DND-41 (cell line): ENCODE data around the gene KLHL6.

Source experiments
- EZH2 ChIP-seq: IDR thresholded peaks from 3 replicates; pipeline ENCODE4 v1.6.1; 2012; ENCODE audit warnings: borderline replicate concordance, low read depth, mild to moderate bottlenecking, moderate library complexity, low read length, inconsistent platforms; ENCODE audit not compliant: severe bottlenecking
- TF ChIP-seq, protein P1 (sequence below): IDR thresholded peaks from 2 replicates; pipeline ENCODE4 v1.5.1; 2012; ENCODE audit warnings: borderline replicate concordance, low read length, moderate library complexity, mild to moderate bottlenecking; ENCODE audit not compliant: poor library complexity, severe bottlenecking; ENCODE audit errors: extremely low read depth

DNA sequence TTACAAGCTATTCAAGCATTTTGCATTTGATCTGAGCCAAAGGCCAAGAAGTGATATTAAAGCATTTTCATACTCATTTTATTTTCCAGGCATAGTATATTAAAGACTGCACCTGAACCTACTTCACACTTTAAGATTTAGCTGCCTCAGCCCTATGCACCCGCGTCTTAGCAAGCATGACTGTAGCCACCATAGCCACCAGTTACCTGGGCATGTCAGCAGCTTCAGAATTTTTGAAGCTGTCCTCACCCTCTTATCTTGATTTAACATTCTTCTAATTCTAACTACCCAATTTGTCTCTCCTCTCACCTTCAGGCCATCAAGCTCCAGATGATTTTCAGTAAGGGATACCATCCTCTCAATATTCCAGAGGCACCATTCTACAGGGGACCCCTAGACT, 39.1 kb upstream of the KLHL6 start:
- TF ChIP-seq, protein P1, sequence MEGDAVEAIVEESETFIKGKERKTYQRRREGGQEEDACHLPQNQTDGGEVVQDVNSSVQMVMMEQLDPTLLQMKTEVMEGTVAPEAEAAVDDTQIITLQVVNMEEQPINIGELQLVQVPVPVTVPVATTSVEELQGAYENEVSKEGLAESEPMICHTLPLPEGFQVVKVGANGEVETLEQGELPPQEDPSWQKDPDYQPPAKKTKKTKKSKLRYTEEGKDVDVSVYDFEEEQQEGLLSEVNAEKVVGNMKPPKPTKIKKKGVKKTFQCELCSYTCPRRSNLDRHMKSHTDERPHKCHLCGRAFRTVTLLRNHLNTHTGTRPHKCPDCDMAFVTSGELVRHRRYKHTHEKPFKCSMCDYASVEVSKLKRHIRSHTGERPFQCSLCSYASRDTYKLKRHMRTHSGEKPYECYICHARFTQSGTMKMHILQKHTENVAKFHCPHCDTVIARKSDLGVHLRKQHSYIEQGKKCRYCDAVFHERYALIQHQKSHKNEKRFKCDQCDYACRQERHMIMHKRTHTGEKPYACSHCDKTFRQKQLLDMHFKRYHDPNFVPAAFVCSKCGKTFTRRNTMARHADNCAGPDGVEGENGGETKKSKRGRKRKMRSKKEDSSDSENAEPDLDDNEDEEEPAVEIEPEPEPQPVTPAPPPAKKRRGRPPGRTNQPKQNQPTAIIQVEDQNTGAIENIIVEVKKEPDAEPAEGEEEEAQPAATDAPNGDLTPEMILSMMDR = no peak
- TF ChIP-seq EZH2 = no peak
